ENCODE data around the gene OCIAD2. TPM values are rescaled to one million over a fixed set of nuclear protein-coding genes. Genes with fewer than 3 reads are reported as not detected.

Gene OCIAD2
- total RNA-seq, 1 experiment from 2014 or later: 166 TPM

DNA sequence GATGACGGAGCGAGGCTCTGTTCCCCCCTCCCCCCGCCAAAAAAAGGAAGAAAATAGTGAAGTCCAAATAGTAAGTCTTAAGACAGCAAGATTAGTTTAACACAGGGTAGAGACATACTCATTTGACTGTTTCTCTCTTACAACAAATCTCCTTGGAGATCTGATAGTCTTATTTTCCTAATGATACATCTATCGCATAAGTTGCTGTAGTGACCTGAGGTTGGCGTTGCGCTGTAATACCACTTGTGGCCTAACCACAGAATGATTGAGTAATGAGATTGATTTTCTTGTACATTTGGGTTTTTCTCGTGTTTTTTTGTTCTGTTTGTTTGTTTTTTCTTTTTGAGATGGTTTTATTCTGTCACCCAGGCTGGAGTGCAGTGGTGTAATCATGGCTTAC lies 48.4 kb downstream of the OCIAD2 start:
- Histone ChIP-seq H3K27me3 (replicated peaks; ENCODE audit: insufficient read depth, low read depth, low read length, poor library complexity) (no peaks in the 10 kb centered on the region), H3K36me3 (ENCODE audit: insufficient read depth, low read length, poor library complexity, severe bottlenecking) (peaks cover 24% of the 10 kb centered on the region), H3K9me3 (ENCODE audit: low read depth, low read length, poor library complexity, severe bottlenecking) (no peaks in the 10 kb centered on the region), H3K27ac (ENCODE audit: low read depth, low read length, poor library complexity, severe bottlenecking) (no peak overlapping the region), H3K4me3 (ENCODE audit: low read depth, low read length, poor library complexity, severe bottlenecking) (no peak overlapping the region), H3K4me1 (ENCODE audit: insufficient read depth, low read length, poor library complexity, severe bottlenecking) (no peaks in the 10 kb centered on the region)
- no TSS peak for BruUV-seq (replicated peaks)
- intact Hi-C loops (cut with micrococcal nuclease; ENCODE audit: unreplicated experiment): no loop called here
- no peak for DNase-seq (ENCODE audit: low spot score)
- TF ChIP-seq EZH2 (IDR thresholded peaks at IDR 0.05; ENCODE audit: borderline replicate concordance, low read depth, low read length, poor library complexity, severe bottlenecking): no peak
- no peak for TF ChIP-seq CTCF (conservative IDR thresholded peaks at IDR 0.05; ENCODE audit: low read depth, low read length)
- CTCF ChIA-PET: no interaction called here
- POLR2A ChIA-PET (ENCODE audit: low non-redundant PET): no interaction called here

- H3K27me3 ChIP-seq (replicated peaks; ENCODE audit: insufficient read depth, low read depth, low read length, poor library complexity): no peaks in the 10 kb centered on the region
- POLR2A ChIA-PET (ENCODE audit: low non-redundant PET): no interaction called here
- no TSS peak for BruUV-seq (replicated peaks)
- no peak overlapping the region for H3K27ac ChIP-seq (ENCODE audit: low read depth, low read length, poor library complexity, severe bottlenecking)
- H3K36me3 ChIP-seq (ENCODE audit: insufficient read depth, low read length, poor library complexity, severe bottlenecking): peaks cover 27% of the 10 kb centered on the region
- H3K9me3 ChIP-seq (ENCODE audit: low read depth, low read length, poor library complexity, severe bottlenecking): no peaks in the 10 kb centered on the region
- intact Hi-C loops (cut with micrococcal nuclease; ENCODE audit: unreplicated experiment): no loop called here
- CTCF ChIA-PET: no interaction called here
- H3K4me3 ChIP-seq (ENCODE audit: low read depth, low read length, poor library complexity, severe bottlenecking): no peak overlapping the region
- TF ChIP-seq CTCF (conservative IDR thresholded peaks at IDR 0.05; ENCODE audit: low read depth, low read length): no peak
- TF ChIP-seq EZH2 (IDR thresholded peaks at IDR 0.05; ENCODE audit: borderline replicate concordance, low read depth, low read length, poor library complexity, severe bottlenecking): no peak
- H3K4me1 ChIP-seq (ENCODE audit: insufficient read depth, low read length, poor library complexity, severe bottlenecking): no peaks in the 10 kb centered on the region
- no peak for DNase-seq (ENCODE audit: low spot score)
Observed at GRCh38 chr4:48854982-48855381, 51.6 kb downstream of the OCIAD2 start.

- Histone ChIP-seq H3K4me3 (ENCODE audit: low read depth, low read length, poor library complexity, severe bottlenecking) (no peak overlapping the region), H3K36me3 (ENCODE audit: insufficient read depth, low read length, poor library complexity, severe bottlenecking) (peaks cover 25% of the 10 kb centered on the region), H3K27ac (ENCODE audit: low read depth, low read length, poor library complexity, severe bottlenecking) (no peak overlapping the region), H3K9me3 (ENCODE audit: low read depth, low read length, poor library complexity, severe bottlenecking) (no peaks in the 10 kb centered on the region), H3K4me1 (ENCODE audit: insufficient read depth, low read length, poor library complexity, severe bottlenecking) (no peaks in the 10 kb centered on the region), H3K27me3 (replicated peaks; ENCODE audit: insufficient read depth, low read depth, low read length, poor library complexity) (no peaks in the 10 kb centered on the region)
- intact Hi-C loops (cut with micrococcal nuclease; ENCODE audit: unreplicated experiment): no loop called here
- no peak for DNase-seq (ENCODE audit: low spot score)
- no TSS peak for BruUV-seq (replicated peaks)
- POLR2A ChIA-PET (ENCODE audit: low non-redundant PET): no interaction called here
- TF ChIP-seq EZH2 (IDR thresholded peaks at IDR 0.05; ENCODE audit: borderline replicate concordance, low read depth, low read length, poor library complexity, severe bottlenecking): no peak
- no peak for TF ChIP-seq CTCF (conservative IDR thresholded peaks at IDR 0.05; ENCODE audit: low read depth, low read length)
- CTCF ChIA-PET: no interaction called here
Observed at GRCh38 chr4:48854395-48854683, 52.2 kb downstream of the OCIAD2 start.
